AML-193 (cell line): ENCODE results near the gene KCMF1.
A peak's percentile ranks its signal among the peaks of the same experiment; 100 is the strongest.

Experiments used
- DNase-seq, 2 experiments: peaks; one replicate each; lab custom pipeline; 2025; lab: John Stamatoyannopoulos, UW

The KCMF1 gene

GRCh38 chr2:85022232-85022631 lies 51.3 kb downstream of the KCMF1 start:
- no peak for DNase-seq

GRCh38 chr2:85024372-85025047 lies 53.5 kb downstream of the KCMF1 start:
- no peak for DNase-seq

- no peak for DNase-seq
Observed at GRCh38 chr2:85032621-85033020, 61.7 kb downstream of the KCMF1 start.

- no peak for DNase-seq
Observed at GRCh38 chr2:85033388-85033787, 62.4 kb downstream of the KCMF1 start.

- DNase-seq = no peak
Observed at GRCh38 chr2:85034158-85034557, 63.2 kb downstream of the KCMF1 start.

- no peak for DNase-seq
Observed at GRCh38 chr2:85037622-85038021, 66.7 kb downstream of the KCMF1 start.

GRCh38 chr2:85042330-85042729 lies 71.4 kb downstream of the KCMF1 start:
- DNase-seq = no peak

GRCh38 chr2:85048534-85048933 lies 77.6 kb downstream of the KCMF1 start:
- no peak for DNase-seq

GRCh38 chr2:85049236-85049635 lies 78.3 kb downstream of the KCMF1 start:
- DNase-seq = no peak

- no peak for DNase-seq
Observed at GRCh38 chr2:85053802-85054201, 82.8 kb downstream of the KCMF1 start.

GRCh38 chr2:85057226-85057962 lies 86.4 kb downstream of the KCMF1 start:
- no peak for DNase-seq

- no peak for DNase-seq
Observed at GRCh38 chr2:85061896-85062295, 90.9 kb downstream of the KCMF1 start.

- no peak for DNase-seq
Observed at GRCh38 chr2:85062565-85062964, 91.6 kb downstream of the KCMF1 start.

GRCh38 chr2:85063981-85064599 lies 93.1 kb downstream of the KCMF1 start:
- DNase-seq = no peak

- no peak for DNase-seq
Observed at GRCh38 chr2:85064927-85065577, 94.1 kb downstream of the KCMF1 start.

GRCh38 chr2:85066006-85066740 lies 95.2 kb downstream of the KCMF1 start:
- DNase-seq = no peak

- peak in 1 of 2 experiments; percentile 8 for DNase-seq
Observed at GRCh38 chr2:85066874-85067351, 96.0 kb downstream of the KCMF1 start.

GRCh38 chr2:85071096-85071495 lies 100.1 kb downstream of the KCMF1 start:
- DNase-seq = no peak

- DNase-seq = no peak
Observed at GRCh38 chr2:85073033-85073432, 102.1 kb downstream of the KCMF1 start.

GRCh38 chr2:85076618-85077274 lies 105.8 kb downstream of the KCMF1 start:
- no peak for DNase-seq

- DNase-seq = no peak
Observed at GRCh38 chr2:85077859-85078419, 107.0 kb downstream of the KCMF1 start.
